Neural progenitor cell (in vitro differentiated cells): Measurements from ENCODE around the gene INHA. TPM values are rescaled to one million over a fixed set of nuclear protein-coding genes. Genes with fewer than 3 reads are reported as not detected.

ENCODE experiments used
- DNase-seq: peaks from one replicate; pipeline ENCODE4 v3.0.0-alpha.2; 2016; ENCODE audit warnings: low spot score
- H2AFZ ChIP-seq: fragments of 200-600 bp; sonication (generic); replicated peaks from 2 replicates; pipeline ENCODE4 v1.6.1; 2016; ENCODE audit warnings: antibody characterized with exemption
- H3F3A ChIP-seq: fragments of 200-600 bp; sonication (generic); 2 replicates; pipeline ENCODE4 v1.6.1; 2016; ENCODE audit warnings: antibody characterized with exemption, low read depth
- H3K27ac ChIP-seq: fragments of 200-600 bp; sonication (generic); 2 replicates; pipeline ENCODE4 v1.5.1; 2016; ENCODE audit warnings: mild to moderate bottlenecking
- H3K27me3 ChIP-seq: fragments of 200-600 bp; sonication (generic); 2 replicates; pipeline ENCODE4 v1.6.1; 2016; ENCODE audit warnings: mild to moderate bottlenecking, moderate library complexity
- H3K36me3 ChIP-seq: fragments of 200-600 bp; sonication (generic); 2 replicates; pipeline ENCODE4 v1.5.1; 2016
- H3K4me1 ChIP-seq: fragments of 200-600 bp; sonication (generic); 2 replicates; pipeline ENCODE4 v1.6.1; 2016; ENCODE audit warnings: mixed run types
- H3K4me2 ChIP-seq: fragments of 200-600 bp; sonication (generic); 2 replicates; pipeline ENCODE4 v1.6.1; 2016
- H3K4me3 ChIP-seq: fragments of 200-600 bp; sonication (generic); 2 replicates; pipeline ENCODE4 v1.5.1; 2016
- H3K79me2 ChIP-seq: fragments of 200-600 bp; sonication (generic); 2 replicates; pipeline ENCODE4 v1.6.1; 2016; ENCODE audit warnings: low read depth
- H3K9ac ChIP-seq: fragments of 200-600 bp; sonication (generic); 2 replicates; pipeline ENCODE4 v1.6.1; 2016
- H3K9me3 ChIP-seq: fragments of 200-600 bp; sonication (generic); 2 replicates; pipeline ENCODE4 v1.5.1; 2016; ENCODE audit warnings: low read depth
- H4K20me1 ChIP-seq: fragments of 200-600 bp; sonication (generic); 2 replicates; pipeline ENCODE4 v1.6.1; 2016; ENCODE audit warnings: low read depth
- H3K27ac Mint-ChIP-seq: 3 replicates; pipeline ENCODE4 v1.8.0; 2021; ENCODE audit warnings: mixed read lengths
- H3K27me3 Mint-ChIP-seq: 2 replicates; pipeline ENCODE4 v1.8.0; 2022; ENCODE audit warnings: low read depth, mild to moderate bottlenecking, inconsistent platforms, moderate library complexity, mixed read lengths; ENCODE audit not compliant: insufficient read depth
- H3K36me3 Mint-ChIP-seq: 3 replicates; pipeline ENCODE4 v1.8.0; 2021; ENCODE audit warnings: mixed read lengths
- H3K4me1 Mint-ChIP-seq: 3 replicates; pipeline ENCODE4 v1.8.0; 2021; ENCODE audit warnings: mixed read lengths
- H3K4me3 Mint-ChIP-seq: 3 replicates; pipeline ENCODE4 v1.8.0; 2021; ENCODE audit warnings: mild to moderate bottlenecking, moderate library complexity, mixed read lengths
- H3K9me3 Mint-ChIP-seq: 3 replicates; pipeline ENCODE4 v1.8.0; 2020; ENCODE audit warnings: mixed read lengths
- EZH2 ChIP-seq: fragments of 200-600 bp; sonication (generic); IDR thresholded peaks from 2 replicates; pipeline ENCODE4 v1.6.1; 2017; ENCODE audit warnings: antibody characterized with exemption, mild to moderate bottlenecking, moderate library complexity
- EZH2phosphoT487 ChIP-seq: fragments of 200-600 bp; sonication (generic); IDR thresholded peaks from 2 replicates; pipeline ENCODE4 v1.6.1; 2017; ENCODE audit warnings: antibody characterized with exemption
- total RNA-seq: library from RNA; depleted of rRNA; stranded (reverse); fragments of >200 nt; gene quantifications from 2 replicates; pipeline ENCODE4 v1.2.3, GENCODE V29; 2015; ENCODE audit warnings: low replicate concordance
- TF ChIP-seq, protein P1 (sequence below): fragments of 200-600 bp; sonication (generic); IDR thresholded peaks from 2 replicates; pipeline ENCODE4 v1.5.1; 2017; ENCODE audit warnings: antibody characterized with exemption, mild to moderate bottlenecking

The INHA gene
- total RNA-seq, 1 donor from 2014 or later: not detected

DNA sequence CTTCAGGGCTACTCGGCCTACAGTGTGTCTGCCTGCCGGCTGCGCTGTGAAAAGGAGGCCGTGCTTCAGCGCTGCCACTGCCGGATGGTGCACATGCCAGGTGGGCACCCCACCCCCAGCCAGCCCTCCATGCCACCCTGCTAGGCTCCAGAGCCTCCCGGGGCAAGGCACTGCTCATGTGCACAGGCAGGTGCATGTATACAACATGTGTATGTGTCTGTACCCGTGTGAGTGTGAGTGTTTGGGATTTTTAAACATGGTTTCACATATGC, 39.8 kb upstream of the INHA start:
- DNase-seq: no peak
- no peaks in the 10 kb centered on the region for H3F3A ChIP-seq
- no peaks in the 10 kb centered on the region for H3K9me3 ChIP-seq
- H3K9ac ChIP-seq: no peak overlapping the region
- Mint-ChIP-seq H3K9me3 (peaks cover 2% of the 10 kb centered on the region), H3K4me3 (no peak overlapping the region), H3K27me3 (peaks cover 16% of the 10 kb centered on the region), H3K4me1 (peaks cover 34% of the 10 kb centered on the region), H3K27ac (no peak overlapping the region), H3K36me3 (no peaks in the 10 kb centered on the region)
- no peak overlapping the region for H3K4me2 ChIP-seq
- no peak overlapping the region for H2AFZ ChIP-seq
- no peak overlapping the region for H3K27ac ChIP-seq
- H3K79me2 ChIP-seq: no peaks in the 10 kb centered on the region
- no peaks in the 10 kb centered on the region for H4K20me1 ChIP-seq
- no peaks in the 10 kb centered on the region for H3K36me3 ChIP-seq
- H3K4me3 ChIP-seq: no peak overlapping the region
- TF ChIP-seq EZH2phosphoT487 (no peak), EZH2 (no peak)
- TF ChIP-seq, protein P1, sequence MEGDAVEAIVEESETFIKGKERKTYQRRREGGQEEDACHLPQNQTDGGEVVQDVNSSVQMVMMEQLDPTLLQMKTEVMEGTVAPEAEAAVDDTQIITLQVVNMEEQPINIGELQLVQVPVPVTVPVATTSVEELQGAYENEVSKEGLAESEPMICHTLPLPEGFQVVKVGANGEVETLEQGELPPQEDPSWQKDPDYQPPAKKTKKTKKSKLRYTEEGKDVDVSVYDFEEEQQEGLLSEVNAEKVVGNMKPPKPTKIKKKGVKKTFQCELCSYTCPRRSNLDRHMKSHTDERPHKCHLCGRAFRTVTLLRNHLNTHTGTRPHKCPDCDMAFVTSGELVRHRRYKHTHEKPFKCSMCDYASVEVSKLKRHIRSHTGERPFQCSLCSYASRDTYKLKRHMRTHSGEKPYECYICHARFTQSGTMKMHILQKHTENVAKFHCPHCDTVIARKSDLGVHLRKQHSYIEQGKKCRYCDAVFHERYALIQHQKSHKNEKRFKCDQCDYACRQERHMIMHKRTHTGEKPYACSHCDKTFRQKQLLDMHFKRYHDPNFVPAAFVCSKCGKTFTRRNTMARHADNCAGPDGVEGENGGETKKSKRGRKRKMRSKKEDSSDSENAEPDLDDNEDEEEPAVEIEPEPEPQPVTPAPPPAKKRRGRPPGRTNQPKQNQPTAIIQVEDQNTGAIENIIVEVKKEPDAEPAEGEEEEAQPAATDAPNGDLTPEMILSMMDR: no peak
- H3K27me3 ChIP-seq: peaks cover 33% of the 10 kb centered on the region
- peaks cover 12% of the 10 kb centered on the region for H3K4me1 ChIP-seq

DNA sequence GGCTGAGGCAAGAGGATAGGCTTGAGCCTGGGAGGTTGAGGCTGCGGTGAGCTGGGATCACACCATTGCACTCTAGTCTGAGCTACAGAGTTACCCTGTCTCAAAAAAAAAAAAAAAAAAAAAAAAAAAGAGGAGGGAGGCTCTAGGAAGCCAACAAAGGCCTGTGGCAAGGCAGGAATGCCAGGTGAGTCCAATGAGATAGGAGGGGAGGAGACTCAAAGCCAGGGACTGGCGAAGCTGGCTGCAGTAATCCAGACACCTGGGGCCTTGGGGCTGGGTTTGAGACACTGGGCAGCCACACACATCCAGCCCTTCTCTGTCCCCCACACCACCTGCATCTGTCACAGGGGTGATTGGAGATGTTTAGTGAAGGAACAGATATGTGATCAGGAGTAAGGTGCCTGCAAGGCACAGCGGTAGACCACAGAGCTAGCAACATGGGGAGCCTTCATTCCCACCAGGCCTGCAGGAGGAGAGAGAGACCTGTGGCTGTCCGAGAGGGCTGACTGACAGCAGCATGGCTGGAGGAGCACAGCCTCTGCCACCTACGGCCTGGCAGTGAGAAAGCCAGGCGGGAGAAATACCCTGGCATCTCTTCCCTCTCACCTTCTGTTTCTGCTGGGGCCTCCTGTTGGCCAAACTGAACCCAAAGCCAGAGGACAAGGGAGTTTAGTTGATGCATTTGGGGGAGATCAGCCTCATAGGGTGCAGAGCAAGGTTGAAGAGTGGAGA, 38.0 kb upstream of the INHA start:
- H3K9ac ChIP-seq: no peak overlapping the region
- no peaks in the 10 kb centered on the region for H3F3A ChIP-seq
- H4K20me1 ChIP-seq: no peaks in the 10 kb centered on the region
- H3K36me3 ChIP-seq: no peaks in the 10 kb centered on the region
- Mint-ChIP-seq H3K9me3 (peaks cover 2% of the 10 kb centered on the region), H3K27me3 (peaks cover 10% of the 10 kb centered on the region), H3K27ac (peak overlapping the region; percentile 79), H3K36me3 (peaks cover 3% of the 10 kb centered on the region), H3K4me3 (no peak overlapping the region), H3K4me1 (peaks cover 35% of the 10 kb centered on the region)
- TF ChIP-seq, protein P1: no peak
- TF ChIP-seq EZH2phosphoT487 (no peak), EZH2 (no peak)
- H3K79me2 ChIP-seq: no peaks in the 10 kb centered on the region
- no peak overlapping the region for H3K27ac ChIP-seq
- H2AFZ ChIP-seq: no peak overlapping the region
- H3K9me3 ChIP-seq: no peaks in the 10 kb centered on the region
- no peak for DNase-seq
- H3K4me2 ChIP-seq: no peak overlapping the region
- peaks cover 23% of the 10 kb centered on the region for H3K4me1 ChIP-seq
- H3K27me3 ChIP-seq: peaks cover 15% of the 10 kb centered on the region
- no peak overlapping the region for H3K4me3 ChIP-seq

DNA sequence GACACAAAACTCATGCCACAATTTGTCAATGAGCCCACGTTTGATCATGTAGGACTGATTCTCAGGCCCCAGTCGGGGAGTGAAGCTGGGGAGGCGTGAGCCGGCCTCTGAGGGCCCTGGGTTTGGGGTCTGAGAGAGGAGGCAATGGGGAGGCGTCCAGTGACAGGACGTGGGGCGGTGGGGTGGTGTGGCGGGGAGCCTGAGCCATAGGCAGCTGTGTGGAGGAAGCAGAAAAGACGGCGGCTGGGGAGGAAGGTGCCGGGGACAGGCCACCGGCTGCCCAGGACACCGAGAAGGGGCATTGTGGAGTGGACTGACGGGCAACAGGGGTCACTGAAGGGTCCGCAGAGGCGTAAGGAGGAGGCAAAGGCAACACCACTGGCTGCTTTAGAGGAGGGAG, 35.7 kb upstream of the INHA start:
- Histone ChIP-seq H3K9ac (no peak overlapping the region), H3K27me3 (no peaks in the 10 kb centered on the region), H3F3A (no peaks in the 10 kb centered on the region), H3K79me2 (no peaks in the 10 kb centered on the region), H3K36me3 (no peaks in the 10 kb centered on the region), H3K4me1 (peaks cover 17% of the 10 kb centered on the region), H3K4me2 (no peak overlapping the region), H3K4me3 (no peak overlapping the region), H4K20me1 (peaks cover 4% of the 10 kb centered on the region), H3K27ac (no peak overlapping the region), H3K9me3 (no peaks in the 10 kb centered on the region), H2AFZ (no peak overlapping the region)
- TF ChIP-seq, protein P1: no peak
- TF ChIP-seq EZH2 (no peak), EZH2phosphoT487 (no peak)
- H3K9me3 Mint-ChIP-seq: no peaks in the 10 kb centered on the region
- no peak overlapping the region for H3K4me3 Mint-ChIP-seq
- H3K36me3 Mint-ChIP-seq: peaks cover 9% of the 10 kb centered on the region
- H3K27ac Mint-ChIP-seq: no peak overlapping the region
- DNase-seq: no peak
- peaks cover 29% of the 10 kb centered on the region for H3K4me1 Mint-ChIP-seq
- peaks cover 6% of the 10 kb centered on the region for H3K27me3 Mint-ChIP-seq
